ENCODE measurements around the gene CTBP2.
A peak's percentile ranks its signal among the peaks of the same experiment; 100 is the strongest.
"Not testable (repeated sequence)": the region's sequence is repeated elsewhere in the genome, so short reads cannot be mapped to it uniquely, and the experiment has no call there.

The CTBP2 gene

GRCh38 chr10:124992462-124993344, 167.7 kb downstream of the CTBP2 start:
- peak; percentile 28 for TF ChIP-seq CTCF (IDR thresholded peaks at IDR 0.05; ENCODE audit: extremely low read depth, missing control alignments)
- DNase-seq (ENCODE audit: low spot score): peak; percentile 25

- TF ChIP-seq CTCF (IDR thresholded peaks at IDR 0.05; ENCODE audit: extremely low read depth, missing control alignments): no peak
- no peak for DNase-seq (ENCODE audit: low spot score)
Observed at GRCh38 chr10:124991835-124992234, 168.5 kb downstream of the CTBP2 start.

- no peak for TF ChIP-seq CTCF (IDR thresholded peaks at IDR 0.05; ENCODE audit: extremely low read depth, missing control alignments)
- no peak for DNase-seq (ENCODE audit: low spot score)
Observed at GRCh38 chr10:124990671-124991625, 169.4 kb downstream of the CTBP2 start.

GRCh38 chr10:124989526-124989925, 170.8 kb downstream of the CTBP2 start:
- no peak for DNase-seq (ENCODE audit: low spot score)
- TF ChIP-seq CTCF (IDR thresholded peaks at IDR 0.05; ENCODE audit: extremely low read depth, missing control alignments): no peak

- not testable (repeated sequence) for DNase-seq (ENCODE audit: low spot score)
Observed at GRCh38 chr10:124988753-124989152, 171.6 kb downstream of the CTBP2 start.

GRCh38 chr10:124987788-124988187, 172.6 kb downstream of the CTBP2 start:
- DNase-seq (ENCODE audit: low spot score): no peak
- no peak for TF ChIP-seq CTCF (IDR thresholded peaks at IDR 0.05; ENCODE audit: extremely low read depth, missing control alignments)

GRCh38 chr10:124985162-124985561, 175.2 kb downstream of the CTBP2 start:
- DNase-seq (ENCODE audit: low spot score): no peak
- TF ChIP-seq CTCF (IDR thresholded peaks at IDR 0.05; ENCODE audit: extremely low read depth, missing control alignments): no peak

All from GM20000 (cell line).